ENCODE measurements around the gene PFDN6. TPM values are rescaled to one million over a fixed set of nuclear protein-coding genes. Genes with fewer than 3 reads are reported as not detected.

PFDN6 gene
- total RNA-seq, 2 donors from 2014 or later, result 36.5 to 77.0 TPM

DNA sequence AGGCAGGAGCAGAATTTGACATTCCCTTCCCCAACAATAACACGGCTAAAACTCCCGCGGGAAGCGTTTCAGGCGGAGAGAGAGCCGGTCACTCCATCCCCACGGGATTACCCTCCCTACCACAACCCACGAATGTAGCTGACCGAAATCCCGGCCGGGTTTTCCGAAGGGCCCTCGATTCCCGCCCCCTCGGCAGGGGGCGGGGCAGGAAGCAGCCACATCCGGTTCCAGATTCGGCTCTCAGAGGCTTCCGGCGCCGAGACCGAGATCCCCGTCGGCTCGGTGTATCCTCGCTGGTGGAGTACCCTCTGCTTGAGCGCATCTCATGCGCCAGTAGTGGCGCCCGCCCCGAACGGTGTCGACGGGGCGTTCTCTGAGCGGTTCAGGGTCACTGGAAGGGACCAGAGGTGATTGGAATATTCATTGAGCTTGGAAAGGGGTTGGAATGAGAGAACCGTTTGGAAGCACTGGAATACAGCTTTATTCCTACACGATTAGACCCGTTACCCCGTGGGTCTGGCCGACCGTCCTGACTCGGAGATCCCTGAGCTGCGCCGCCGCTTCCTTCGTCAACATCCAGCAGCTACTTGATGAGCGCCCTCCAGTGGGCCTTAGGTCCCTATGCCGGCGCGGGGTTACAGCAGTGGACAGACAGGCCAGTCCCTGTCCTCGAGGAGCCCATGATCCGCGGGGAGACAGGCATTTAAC, 10.0 kb downstream of the PFDN6 start:
- Histone ChIP-seq H3K4me3 (peak overlapping the region; percentile 64), H3K27ac (peak overlapping the region; percentile 98), H3K9ac (ENCODE audit: low read depth in 2 of 2, low read length in 2 of 2) (peak overlapping the region; percentile 97 to 99), H3K36me3 (no peaks in the 10 kb centered on the region), H3K27me3 (no peaks in the 10 kb centered on the region), H3K4me1 (peaks cover 9% of the 10 kb centered on the region), H3K9me3 (no peaks in the 10 kb centered on the region)
- intact Hi-C loops (cut with DNase I), result no loop called here
- TF ChIP-seq, protein P1, sequence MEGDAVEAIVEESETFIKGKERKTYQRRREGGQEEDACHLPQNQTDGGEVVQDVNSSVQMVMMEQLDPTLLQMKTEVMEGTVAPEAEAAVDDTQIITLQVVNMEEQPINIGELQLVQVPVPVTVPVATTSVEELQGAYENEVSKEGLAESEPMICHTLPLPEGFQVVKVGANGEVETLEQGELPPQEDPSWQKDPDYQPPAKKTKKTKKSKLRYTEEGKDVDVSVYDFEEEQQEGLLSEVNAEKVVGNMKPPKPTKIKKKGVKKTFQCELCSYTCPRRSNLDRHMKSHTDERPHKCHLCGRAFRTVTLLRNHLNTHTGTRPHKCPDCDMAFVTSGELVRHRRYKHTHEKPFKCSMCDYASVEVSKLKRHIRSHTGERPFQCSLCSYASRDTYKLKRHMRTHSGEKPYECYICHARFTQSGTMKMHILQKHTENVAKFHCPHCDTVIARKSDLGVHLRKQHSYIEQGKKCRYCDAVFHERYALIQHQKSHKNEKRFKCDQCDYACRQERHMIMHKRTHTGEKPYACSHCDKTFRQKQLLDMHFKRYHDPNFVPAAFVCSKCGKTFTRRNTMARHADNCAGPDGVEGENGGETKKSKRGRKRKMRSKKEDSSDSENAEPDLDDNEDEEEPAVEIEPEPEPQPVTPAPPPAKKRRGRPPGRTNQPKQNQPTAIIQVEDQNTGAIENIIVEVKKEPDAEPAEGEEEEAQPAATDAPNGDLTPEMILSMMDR (IDR thresholded peaks at IDR 0.05), result peak; percentile 71
- DNase-seq, result peak; percentile 94

DNA sequence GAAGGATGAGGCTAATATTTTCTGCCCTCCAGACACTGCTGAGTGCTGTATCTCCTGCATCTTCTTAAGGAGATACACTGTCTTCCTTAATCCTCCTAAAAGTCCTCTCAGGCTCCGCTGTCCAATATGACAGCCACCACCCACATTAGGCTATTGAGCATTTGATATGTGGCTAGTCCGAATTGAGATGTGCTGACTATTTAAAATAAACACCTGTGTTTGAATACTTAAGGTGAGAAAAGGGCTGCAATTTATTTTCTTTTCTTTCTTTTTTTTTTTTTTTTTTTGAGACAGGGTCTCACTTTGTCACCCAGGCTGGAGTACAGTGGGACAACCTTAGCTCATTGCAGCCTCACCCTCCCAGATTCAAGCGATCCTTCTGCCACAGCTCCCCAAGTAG, 12.5 kb downstream of the PFDN6 start:
- no peak overlapping the region for H3K27ac ChIP-seq
- H3K4me3 ChIP-seq, result no peak overlapping the region
- TF ChIP-seq, protein P1 (IDR thresholded peaks at IDR 0.05), result no peak
- no peaks in the 10 kb centered on the region for H3K27me3 ChIP-seq
- intact Hi-C loops (cut with DNase I), result no loop called here
- DNase-seq, result no peak
- H3K9me3 ChIP-seq, result no peaks in the 10 kb centered on the region
- peaks cover 9% of the 10 kb centered on the region for H3K4me1 ChIP-seq
- peaks cover 3% of the 10 kb centered on the region for H3K36me3 ChIP-seq
- no peak overlapping the region for H3K9ac ChIP-seq (ENCODE audit: low read depth in 2 of 2, low read length in 2 of 2)

DNA sequence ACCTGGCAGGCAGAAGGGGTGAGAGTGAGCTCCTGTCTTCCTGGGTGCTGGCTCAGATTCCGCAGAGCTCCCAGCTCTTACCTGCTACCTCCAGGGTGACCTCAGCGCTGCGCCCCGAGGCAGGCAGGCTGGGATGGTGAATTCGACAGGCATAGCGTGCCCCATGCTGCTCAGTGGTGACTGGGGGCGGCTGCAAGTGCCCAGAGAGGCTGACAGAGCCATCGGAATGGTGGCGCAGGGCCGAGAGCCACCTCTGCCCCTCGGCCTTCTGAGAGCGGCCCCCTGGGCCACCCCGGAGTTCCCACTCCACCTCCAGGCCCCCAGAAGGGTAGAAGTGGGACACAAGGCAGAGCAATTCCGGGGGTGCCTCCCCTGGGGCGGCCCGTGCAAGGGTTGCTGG, 14.8 kb downstream of the PFDN6 start:
- peaks cover 9% of the 10 kb centered on the region for H3K4me1 ChIP-seq
- H3K36me3 ChIP-seq, result peaks cover 3% of the 10 kb centered on the region
- H3K27ac ChIP-seq, result no peak overlapping the region
- no peak overlapping the region for H3K9ac ChIP-seq (ENCODE audit: low read depth in 2 of 2, low read length in 2 of 2)
- intact Hi-C loops (cut with DNase I), result no loop called here
- H3K27me3 ChIP-seq, result no peaks in the 10 kb centered on the region
- no peak overlapping the region for H3K4me3 ChIP-seq
- TF ChIP-seq, protein P1 (IDR thresholded peaks at IDR 0.05), result no peak
- H3K9me3 ChIP-seq, result no peaks in the 10 kb centered on the region
- DNase-seq, result no peak

DNA sequence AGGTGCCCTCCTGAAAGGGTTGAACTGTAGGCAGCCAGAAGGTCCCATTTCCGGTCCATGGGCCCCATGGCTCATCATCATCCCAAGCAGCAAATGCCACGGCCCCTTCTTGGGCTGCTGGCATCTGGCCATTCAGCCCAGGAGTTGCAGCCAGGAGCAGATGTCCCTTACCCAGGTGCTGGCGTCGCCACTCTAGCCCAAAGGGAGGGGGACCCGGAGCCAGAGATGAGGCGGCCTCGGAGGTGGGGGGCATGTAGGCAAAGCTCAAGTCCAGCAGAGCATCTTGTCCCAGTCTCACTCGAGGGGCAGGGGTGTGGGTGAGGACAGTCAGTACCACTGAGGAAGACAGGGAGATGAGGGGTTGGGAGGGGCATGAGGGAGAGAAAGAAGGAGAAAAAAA, 15.7 kb downstream of the PFDN6 start:
- H3K27me3 ChIP-seq, result no peaks in the 10 kb centered on the region
- intact Hi-C loops (cut with DNase I), result no loop called here
- H3K27ac ChIP-seq, result no peak overlapping the region
- H3K4me1 ChIP-seq, result peaks cover 6% of the 10 kb centered on the region
- DNase-seq, result no peak
- TF ChIP-seq, protein P1 (IDR thresholded peaks at IDR 0.05), result no peak
- H3K9ac ChIP-seq (ENCODE audit: low read depth in 2 of 2, low read length in 2 of 2), result no peak overlapping the region
- H3K36me3 ChIP-seq, result peaks cover 3% of the 10 kb centered on the region
- H3K4me3 ChIP-seq, result no peak overlapping the region
- no peaks in the 10 kb centered on the region for H3K9me3 ChIP-seq

DNA sequence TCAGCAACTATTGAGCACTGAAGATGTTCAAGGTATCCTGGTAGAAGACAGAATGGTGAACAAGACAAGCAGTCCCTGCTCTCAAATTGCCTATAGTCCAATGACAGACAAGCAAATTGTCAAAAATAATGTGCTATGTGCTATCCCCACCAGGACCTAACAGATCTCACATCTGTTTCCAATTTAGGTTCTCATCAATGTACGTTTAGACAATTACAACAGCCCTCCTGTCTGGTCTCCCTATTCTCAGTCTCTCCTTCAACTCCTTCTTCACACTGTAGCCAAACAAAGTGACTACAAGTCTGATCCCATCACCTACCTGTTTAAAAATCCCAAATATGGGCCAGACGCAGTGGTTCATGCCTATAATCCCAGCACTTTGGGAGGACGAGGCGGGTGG, 17.0 kb downstream of the PFDN6 start:
- Histone ChIP-seq H3K9me3 (no peaks in the 10 kb centered on the region), H3K27me3 (no peaks in the 10 kb centered on the region), H3K4me1 (peaks cover 3% of the 10 kb centered on the region), H3K27ac (no peak overlapping the region), H3K4me3 (no peak overlapping the region), H3K36me3 (peaks cover 3% of the 10 kb centered on the region), H3K9ac (ENCODE audit: low read depth in 2 of 2, low read length in 2 of 2) (no peak overlapping the region)
- DNase-seq, result no peak
- intact Hi-C loops (cut with DNase I), result no loop called here
- TF ChIP-seq, protein P1 (IDR thresholded peaks at IDR 0.05), result no peak

Data from colonic mucosa (tissue), 4 donors.